NCI-H146 (cell line): Measurements from ENCODE around the gene RALGDS.
"Not testable (repeated sequence)": the region's sequence is repeated elsewhere in the genome, so short reads cannot be mapped to it uniquely, and the experiment has no call there.

Experiments
- DNase-seq: peaks from one replicate; lab custom pipeline; 2025; lab: John Stamatoyannopoulos, UW

RALGDS gene

DNA sequence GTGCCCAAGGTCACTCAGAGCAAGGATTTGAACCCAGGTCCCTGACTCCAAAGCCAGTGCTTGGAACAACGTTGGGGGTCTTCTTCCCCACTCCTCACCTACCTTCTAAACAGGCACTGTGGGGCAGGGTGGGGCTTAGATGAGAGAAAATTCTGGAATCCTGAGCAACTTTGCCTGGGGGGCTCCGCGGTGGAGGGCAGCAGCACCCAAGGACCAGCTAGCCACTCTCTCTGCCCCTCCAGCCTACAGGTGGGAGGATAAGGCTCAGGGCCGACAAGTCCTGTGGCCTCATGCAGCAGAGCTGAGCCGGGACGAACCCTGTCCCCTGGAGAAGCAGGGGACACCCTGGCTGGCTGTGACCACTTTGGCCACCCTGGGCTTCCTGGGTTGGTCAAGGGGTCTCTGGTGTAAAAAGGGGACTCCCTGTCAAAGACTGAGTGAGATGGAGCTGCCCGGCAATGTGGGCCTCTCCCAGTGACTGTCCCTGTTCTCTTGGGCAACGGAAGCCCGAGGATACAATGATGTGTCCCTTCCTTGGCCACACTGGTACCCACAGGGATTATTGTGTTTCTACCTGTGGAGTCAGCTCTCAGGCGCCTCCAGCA, 32.8 kb downstream of the RALGDS start:
- DNase-seq = no peak

- no peak for DNase-seq
These were observed 33.5 kb downstream of the RALGDS start for GRCh38 chr9:133087429-133088145.

DNA sequence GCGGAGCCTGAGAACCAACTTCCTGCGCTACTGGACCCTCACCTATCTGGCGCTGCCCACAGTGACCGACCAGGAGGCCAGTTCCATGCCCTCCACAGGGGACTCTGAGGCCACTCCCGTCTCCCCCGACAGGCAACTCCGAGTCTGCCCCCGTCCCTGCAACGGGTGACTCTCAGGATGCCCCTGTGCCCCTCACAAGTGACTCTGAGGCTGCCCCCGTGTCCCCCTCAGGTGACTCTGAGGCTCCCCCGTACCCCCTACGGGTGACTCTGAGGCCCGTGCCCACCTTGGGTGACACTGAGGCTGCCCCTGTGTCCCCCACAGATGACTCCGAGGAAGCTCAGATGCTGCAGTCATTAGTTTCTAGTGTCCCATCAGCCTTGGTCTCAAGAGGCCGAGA, 34.1 kb downstream of the RALGDS start:
- DNase-seq = no peak

DNA sequence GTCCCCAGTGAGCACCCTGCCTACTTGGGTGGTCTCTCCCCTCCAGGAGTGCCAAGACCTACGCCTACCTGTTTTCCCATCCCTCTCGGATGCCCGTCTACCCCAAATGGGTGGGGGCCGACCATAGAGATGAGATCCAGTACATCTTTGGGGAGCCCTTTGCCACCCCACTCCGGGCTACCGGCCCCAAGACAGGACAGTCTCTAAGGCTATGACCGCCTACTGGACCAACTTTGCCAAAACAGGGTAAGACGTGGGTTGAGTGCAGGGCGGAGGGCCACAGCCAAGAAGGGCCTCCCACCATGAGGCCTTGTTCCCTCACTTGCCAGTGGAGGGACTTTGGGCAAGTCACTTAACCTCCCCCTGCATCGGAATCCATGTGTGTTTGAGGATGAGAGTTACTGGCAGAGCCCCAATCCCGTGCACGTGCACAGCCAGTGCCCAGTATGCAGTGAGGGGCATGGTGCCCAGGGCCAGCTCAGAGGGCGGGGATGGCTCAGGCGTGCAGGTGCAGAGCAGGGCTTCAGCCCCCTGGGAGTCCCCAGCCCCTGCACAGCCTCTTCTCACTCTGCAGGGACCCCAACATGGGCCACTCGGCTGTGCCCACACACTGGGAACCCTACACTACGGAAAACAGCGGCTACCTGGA, 34.7 kb downstream of the RALGDS start:
- not testable (repeated sequence) for DNase-seq

DNA sequence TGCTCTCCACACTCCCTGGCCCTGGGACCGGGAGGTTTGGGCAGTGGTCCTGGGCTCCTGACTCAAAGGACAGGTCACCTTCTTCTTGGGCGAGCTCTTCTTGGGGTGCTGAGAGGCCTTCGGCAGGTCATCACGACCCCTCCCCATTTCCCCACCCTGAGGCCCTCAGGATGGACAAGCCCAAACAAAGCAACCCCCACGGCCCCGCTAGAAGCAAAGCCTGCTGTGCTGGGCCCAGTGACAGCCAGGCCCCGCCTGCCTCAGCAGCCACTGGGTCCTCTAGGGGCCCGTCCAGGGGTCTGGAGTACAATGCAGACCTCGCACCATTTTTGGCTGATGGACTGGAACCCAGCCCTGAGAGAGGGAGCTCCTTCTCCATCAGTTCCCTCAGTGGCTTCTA, 37.4 kb downstream of the RALGDS start:
- not testable (repeated sequence) for DNase-seq

GRCh38 chr9:133081957-133082644, 38.9 kb downstream of the RALGDS start:
- DNase-seq = peak; percentile 69

DNA sequence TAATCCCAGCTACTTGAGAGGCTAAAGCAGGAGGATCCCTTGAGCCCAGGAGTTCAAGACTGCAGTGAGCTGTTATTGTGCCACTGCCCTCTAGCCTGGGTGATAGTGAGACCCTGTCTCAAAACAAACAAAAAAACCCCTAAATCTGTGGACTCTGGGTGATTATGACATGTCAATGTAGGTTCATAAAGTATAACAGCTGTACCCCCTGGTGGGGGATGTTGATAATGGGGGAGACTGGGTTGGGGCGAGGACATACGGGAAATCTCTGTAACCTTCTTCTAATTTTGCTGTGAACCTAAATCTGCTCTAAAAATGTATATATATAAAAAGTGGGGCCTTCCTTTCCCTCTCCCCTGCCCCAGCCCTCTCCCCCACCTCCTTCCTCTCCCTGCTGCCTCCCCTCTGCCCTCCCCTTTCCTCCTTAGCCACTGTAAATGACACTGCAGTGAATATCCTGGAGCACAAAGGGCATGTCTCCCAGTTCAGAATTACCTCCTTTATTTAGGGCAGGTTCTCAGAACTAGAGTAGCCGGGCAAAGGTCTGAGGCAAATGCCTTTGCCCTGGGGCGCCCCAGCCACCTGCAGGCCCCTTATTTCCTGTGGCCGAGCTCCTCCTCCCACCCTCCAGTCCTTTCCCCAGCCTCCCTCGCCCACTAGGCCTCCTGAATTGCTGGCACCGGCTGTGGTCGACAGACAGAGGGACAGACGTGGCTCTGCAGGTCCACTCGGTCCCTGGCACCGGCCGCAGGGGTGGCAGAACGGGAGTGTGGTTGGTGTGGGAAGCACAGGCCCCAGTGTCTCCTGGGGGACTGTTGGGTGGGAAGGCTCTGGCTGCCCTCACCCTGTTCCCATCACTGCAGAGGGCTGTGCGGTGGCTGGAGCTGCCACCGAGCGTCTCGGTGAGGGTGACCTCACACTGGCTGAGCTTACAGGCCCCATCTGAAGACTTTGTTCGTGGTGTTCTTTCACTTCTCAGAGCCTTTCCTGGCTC, 40.0 kb downstream of the RALGDS start:
- DNase-seq = not testable (repeated sequence)

DNA sequence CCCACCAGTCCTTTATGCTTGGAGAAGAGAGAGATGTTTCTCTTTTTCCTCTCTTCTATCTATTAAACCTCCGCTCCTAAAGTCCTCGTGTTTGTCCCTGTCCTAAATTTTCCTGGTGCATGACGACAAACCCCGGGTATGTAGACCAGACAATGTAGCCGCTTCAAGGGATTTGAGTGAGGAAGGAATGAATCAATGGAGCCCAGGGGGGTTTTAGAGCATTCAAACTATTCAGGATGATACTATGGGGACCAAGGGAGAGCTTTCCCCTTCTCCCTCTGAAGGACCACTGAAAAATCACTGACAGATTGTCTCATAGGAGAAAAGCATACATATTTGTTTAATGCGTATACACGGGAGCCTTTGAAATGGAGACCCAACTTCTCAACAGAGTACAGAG, 40.9 kb downstream of the RALGDS start:
- DNase-seq = no peak

- no peak for DNase-seq
These were observed 42.6 kb downstream of the RALGDS start for GRCh38 chr9:133078486-133078885.

DNA sequence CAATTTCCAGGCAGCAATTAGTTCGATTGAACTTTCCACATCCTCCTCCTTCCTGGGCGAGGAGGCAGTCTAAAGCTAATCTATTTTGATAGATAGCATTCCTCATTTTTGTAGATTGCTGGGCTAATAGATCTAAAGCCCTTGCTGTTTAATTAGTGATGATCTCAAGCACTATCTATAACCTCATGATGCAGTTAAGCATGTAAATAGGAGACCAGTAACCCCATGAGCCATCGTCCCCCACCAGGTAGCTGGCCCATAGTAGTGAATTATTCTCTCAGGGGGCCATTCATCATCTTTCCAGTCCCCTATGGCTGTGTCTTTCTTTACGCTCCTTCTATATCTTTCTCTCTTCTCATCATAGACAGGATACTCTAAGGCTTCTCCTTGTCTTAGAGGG, 44.3 kb downstream of the RALGDS start:
- no peak for DNase-seq

GRCh38 chr9:133075925-133076630, 45.0 kb downstream of the RALGDS start:
- no peak for DNase-seq

DNA sequence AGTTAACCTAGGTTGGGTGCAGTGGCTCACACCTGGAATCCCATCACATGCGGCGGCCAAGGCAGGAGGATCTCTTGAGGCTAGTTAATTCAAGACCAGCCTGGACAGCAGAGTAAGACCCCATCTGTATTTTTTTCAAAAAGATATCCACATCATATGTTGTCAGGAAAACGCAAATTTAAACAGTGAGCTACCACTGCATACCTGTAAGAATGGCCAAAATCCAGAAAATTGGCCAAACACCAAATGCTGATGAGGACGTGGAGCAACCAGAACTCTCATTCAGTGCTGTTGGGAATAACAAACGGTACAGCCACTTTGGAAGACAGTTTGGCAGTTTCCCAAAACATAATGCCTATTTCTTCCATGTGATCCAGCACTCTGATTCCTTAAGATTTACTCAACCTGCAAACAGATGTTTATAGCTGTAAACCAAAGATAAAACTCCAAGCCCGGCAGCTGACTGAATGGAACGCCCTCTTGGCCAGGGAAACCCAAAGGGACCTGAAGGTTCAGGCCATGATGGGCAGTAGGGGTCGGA, 46.9 kb downstream of the RALGDS start:
- no peak for DNase-seq

GRCh38 chr9:133073086-133074014, 47.7 kb downstream of the RALGDS start:
- no peak for DNase-seq

- not testable (repeated sequence) for DNase-seq
These were observed 48.8 kb downstream of the RALGDS start for GRCh38 chr9:133072210-133072609.

DNA sequence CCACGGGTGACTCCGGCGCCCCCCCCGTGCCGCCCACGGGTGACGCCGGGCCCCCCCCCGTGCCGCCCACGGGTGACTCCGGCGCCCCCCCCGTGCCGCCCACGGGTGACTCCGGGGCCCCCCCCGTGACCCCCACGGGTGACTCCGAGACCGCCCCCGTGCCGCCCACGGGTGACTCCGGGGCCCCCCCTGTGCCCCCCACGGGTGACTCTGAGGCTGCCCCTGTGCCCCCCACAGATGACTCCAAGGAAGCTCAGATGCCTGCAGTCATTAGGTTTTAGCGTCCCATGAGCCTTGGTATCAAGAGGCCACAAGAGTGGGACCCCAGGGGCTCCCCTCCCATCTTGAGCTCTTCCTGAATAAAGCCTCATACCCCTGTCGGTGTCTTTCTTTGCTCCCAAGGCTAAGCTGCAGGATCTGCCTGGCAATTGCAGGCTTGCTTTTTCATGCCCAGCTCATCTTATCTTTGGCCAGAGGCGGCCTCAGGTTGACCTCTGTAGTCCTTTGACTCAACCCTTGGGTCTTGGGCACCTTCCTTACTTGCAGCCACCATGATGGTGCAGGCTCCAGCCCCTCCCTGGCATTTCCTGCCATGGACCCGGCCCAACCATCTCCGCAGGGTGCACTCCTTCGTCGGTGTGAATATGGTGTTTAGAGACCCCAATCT, 49.4 kb downstream of the RALGDS start:
- no peak for DNase-seq

DNA sequence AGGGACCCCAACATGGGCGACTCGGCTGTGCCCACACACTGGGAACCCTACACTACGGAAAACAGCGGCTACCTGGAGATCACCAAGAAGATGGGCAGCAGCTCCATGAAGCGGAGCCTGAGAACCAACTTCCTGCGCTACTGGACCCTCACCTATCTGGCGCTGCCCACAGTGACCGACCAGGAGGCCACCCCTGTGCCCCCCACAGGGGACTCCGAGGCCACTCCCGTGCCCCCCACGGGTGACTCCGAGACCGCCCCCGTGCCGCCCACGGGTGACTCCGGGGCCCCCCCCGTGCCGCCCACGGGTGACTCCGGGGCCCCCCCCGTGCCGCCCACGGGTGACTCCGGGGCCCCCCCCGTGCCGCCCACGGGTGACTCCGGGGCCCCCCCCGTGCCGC, 50.1 kb downstream of the RALGDS start:
- not testable (repeated sequence) for DNase-seq

- not testable (repeated sequence) for DNase-seq
These were observed 50.5 kb downstream of the RALGDS start for GRCh38 chr9:133070500-133070961.

DNA sequence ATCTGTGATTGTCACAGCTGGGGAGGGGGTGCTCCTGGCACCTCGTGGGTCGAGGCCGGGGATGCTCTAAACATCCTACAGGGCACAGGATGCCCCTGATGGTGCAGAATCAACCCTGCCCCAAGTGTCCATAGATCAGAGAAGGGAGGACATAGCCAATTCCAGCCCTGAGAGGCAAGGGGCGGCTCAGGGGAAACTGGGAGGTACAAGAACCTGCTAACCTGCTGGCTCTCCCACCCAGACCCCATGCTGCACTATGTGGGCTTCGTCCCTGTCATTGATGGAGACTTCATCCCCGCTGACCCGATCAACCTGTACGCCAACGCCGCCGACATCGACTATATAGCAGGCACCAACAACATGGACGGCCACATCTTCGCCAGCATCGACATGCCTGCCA, 52.6 kb downstream of the RALGDS start:
- DNase-seq = not testable (repeated sequence)

- no peak for DNase-seq
These were observed 53.2 kb downstream of the RALGDS start for GRCh38 chr9:133067813-133068212.
